Measurements from ENCODE around the gene LRRC45.

The LRRC45 gene

DNA sequence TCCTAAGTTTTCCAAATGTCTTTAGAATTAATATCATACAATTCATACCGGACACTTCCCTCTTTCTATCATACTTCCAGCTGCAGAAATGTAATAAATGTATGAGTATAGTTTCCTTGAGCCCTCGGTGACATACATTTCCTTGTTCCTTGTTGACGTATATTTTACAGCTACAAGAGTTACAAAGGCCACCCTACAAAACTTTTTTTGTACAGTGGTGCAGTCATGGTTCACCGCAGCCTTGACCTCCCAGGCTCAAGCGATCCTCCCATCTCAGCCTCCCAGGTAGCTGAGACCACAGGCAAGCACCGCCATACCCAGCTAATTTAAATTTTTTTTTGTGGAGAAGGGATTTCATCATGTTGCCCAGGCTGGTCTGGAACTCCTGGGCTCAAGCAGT, 49.7 kb downstream of the LRRC45 start:
- H3K4me3 ChIP-seq (ENCODE audit: low read depth, low read length): no peak overlapping the region
- TF ChIP-seq, protein P1, sequence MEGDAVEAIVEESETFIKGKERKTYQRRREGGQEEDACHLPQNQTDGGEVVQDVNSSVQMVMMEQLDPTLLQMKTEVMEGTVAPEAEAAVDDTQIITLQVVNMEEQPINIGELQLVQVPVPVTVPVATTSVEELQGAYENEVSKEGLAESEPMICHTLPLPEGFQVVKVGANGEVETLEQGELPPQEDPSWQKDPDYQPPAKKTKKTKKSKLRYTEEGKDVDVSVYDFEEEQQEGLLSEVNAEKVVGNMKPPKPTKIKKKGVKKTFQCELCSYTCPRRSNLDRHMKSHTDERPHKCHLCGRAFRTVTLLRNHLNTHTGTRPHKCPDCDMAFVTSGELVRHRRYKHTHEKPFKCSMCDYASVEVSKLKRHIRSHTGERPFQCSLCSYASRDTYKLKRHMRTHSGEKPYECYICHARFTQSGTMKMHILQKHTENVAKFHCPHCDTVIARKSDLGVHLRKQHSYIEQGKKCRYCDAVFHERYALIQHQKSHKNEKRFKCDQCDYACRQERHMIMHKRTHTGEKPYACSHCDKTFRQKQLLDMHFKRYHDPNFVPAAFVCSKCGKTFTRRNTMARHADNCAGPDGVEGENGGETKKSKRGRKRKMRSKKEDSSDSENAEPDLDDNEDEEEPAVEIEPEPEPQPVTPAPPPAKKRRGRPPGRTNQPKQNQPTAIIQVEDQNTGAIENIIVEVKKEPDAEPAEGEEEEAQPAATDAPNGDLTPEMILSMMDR (IDR thresholded peaks at IDR 0.05; ENCODE audit: low read depth, low read length): no peak
- TF ChIP-seq POLR2A (IDR thresholded peaks at IDR 0.05; ENCODE audit: extremely low read depth, insufficient read length) (no peak), MYC (IDR thresholded peaks at IDR 0.05; ENCODE audit: low read depth, low read length) (no peak)
- TF ChIP-seq, protein P2, sequence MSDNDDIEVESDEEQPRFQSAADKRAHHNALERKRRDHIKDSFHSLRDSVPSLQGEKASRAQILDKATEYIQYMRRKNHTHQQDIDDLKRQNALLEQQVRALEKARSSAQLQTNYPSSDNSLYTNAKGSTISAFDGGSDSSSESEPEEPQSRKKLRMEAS (IDR thresholded peaks at IDR 0.05; ENCODE audit: low read depth, low read length): no peak
- DNase-seq (ENCODE audit: low read depth): no peak

DNA sequence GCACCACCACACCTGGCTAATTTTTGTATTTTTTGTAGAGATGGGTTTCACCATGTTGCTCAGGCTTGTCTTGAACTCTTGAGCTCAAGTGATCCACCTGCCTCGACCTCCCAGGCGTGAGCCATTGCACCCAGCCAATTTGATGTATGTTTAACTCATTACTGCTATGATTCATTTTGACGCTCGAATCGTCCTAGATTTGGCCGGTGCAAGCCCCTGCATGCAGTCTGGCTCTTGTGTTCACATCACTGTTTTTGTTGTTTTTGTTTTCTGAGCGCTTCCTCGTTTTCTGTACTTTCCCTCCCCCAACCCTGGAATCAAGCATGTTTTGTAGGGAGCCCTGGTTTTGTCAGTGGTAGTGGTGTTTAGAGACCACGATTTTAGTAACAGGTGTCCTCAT, 50.3 kb downstream of the LRRC45 start:
- H3K4me3 ChIP-seq (ENCODE audit: low read depth, low read length): no peak overlapping the region
- TF ChIP-seq MYC (IDR thresholded peaks at IDR 0.05; ENCODE audit: low read depth, low read length): no peak
- TF ChIP-seq, protein P2 (IDR thresholded peaks at IDR 0.05; ENCODE audit: low read depth, low read length): no peak
- TF ChIP-seq, protein P1 (IDR thresholded peaks at IDR 0.05; ENCODE audit: low read depth, low read length): no peak
- TF ChIP-seq POLR2A (IDR thresholded peaks at IDR 0.05; ENCODE audit: extremely low read depth, insufficient read length): no peak
- DNase-seq (ENCODE audit: low read depth): no peak

DNA sequence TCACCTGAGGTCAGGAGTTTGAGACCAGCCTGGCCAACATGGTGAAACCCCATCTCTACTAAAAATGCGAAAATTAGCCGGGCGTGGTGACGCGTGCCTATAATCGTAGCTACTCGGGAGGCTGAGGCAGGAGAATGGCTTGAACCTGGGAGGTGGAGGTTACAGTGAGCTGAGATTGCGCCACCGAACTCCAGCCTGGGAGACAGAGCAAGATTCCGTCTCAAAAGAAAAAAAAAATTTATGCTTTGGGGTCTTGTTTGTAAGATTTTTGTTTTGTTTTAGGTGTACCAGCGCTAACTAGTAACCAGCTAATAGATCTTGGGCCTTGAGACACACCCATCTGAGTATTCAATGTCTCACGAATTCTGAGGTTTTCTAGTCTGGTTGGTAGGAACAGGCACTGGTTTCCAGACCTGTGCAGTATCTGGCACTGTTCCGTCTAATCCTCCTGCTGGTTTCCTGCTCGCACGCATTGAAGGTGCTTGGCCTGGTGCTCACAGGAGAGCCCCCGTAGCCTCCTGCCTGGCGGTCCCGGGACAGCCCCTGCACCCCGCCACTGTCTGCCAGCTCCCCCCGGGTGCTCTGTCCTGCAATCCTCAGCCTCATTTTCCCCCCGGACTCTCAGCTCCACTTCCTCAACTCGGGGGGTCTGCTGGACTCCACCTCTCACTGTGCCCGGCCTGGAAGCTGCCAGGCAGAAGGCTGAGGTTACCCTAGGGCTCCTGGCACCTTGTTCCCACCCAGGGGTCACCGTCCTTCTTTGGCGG, 53.1 kb downstream of the LRRC45 start:
- no peak for DNase-seq (ENCODE audit: low read depth)
- no peak overlapping the region for H3K4me3 ChIP-seq (ENCODE audit: low read depth, low read length)
- TF ChIP-seq MYC (IDR thresholded peaks at IDR 0.05; ENCODE audit: low read depth, low read length) (no peak), POLR2A (IDR thresholded peaks at IDR 0.05; ENCODE audit: extremely low read depth, insufficient read length) (no peak)
- TF ChIP-seq, protein P2 (IDR thresholded peaks at IDR 0.05; ENCODE audit: low read depth, low read length): no peak

DNA sequence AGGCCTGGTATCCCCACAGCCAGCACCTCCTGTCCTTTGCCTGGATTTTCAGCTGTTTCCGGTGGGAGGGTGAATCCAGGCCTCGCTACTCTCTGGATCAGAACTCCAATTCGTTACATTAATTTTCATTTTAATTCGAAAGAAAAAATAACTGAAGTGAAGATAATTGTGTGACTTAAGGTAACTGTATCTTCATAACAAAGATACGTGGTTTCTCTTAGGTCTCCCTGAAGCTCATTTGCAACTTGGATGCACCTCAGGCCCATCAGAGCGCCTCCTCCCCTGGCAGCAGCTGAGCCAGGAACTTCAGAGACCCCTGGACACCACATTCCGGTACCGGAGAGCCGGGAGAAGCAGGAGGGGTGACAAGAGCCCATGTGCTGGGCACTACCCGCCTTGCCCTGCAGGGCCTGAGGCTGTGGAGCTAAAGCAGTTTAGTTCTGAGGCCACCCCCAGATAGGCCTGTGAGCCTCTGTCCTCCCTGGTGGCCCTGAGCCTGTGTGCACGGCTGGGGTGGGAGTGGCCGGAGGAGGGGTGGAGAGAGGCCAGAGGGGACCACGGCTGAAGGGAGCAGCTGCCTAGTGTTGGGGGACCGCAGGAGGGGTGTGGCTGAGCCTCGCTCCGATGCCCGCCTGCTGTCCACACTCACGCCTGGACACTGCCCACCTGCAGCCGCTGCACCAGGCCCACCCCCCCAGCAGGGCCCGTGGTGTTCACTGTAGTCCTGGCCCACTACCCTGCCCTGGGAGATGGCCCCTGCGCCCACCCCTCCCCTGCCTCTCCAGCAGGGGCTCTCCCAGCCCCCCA, 53.9 kb downstream of the LRRC45 start:
- no peak for DNase-seq (ENCODE audit: low read depth)
- TF ChIP-seq, protein P1 (IDR thresholded peaks at IDR 0.05; ENCODE audit: low read depth, low read length): no peak
- TF ChIP-seq, protein P2 (IDR thresholded peaks at IDR 0.05; ENCODE audit: low read depth, low read length): no peak
- TF ChIP-seq POLR2A (IDR thresholded peaks at IDR 0.05; ENCODE audit: extremely low read depth, insufficient read length) (no peak), MYC (IDR thresholded peaks at IDR 0.05; ENCODE audit: low read depth, low read length) (no peak)

DNA sequence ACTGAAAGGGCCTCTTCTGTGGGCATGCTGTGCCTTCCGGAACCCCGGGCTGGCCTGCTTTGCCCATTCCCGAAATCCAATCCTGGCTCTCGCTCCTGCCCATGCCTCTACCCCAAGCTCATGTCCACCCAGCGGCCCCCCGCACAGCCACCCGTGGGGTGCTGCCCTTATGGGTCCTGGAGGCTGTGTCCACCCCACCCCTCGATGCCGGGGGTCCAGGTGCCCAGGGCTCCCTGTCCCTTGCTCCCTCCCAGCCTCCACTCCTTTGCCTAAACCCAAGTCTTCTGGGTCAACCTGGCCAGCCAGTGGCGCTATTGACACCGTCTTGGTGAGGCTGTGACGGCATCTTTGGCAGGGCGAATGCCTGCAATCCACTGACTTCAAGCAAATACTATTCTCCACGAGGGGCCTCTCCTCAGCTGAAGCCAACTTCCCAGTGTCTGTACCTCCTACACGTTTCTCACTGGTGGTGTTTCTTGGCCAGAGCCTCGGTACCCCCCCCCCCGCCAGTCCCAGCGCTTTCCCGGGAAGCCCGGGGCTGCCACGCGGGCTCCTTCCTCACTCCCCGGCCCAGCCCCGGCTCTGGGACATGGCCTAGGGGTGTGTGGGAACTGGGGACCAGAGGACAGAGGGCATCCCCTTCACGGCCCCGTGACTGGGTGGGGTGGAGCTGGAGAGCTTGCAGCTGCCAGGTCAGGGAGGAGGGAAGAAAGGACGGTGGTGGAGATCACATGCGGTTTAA, 54.7 kb downstream of the LRRC45 start:
- no peak overlapping the region for H3K4me3 ChIP-seq (ENCODE audit: low read depth, low read length)
- DNase-seq (ENCODE audit: low read depth): no peak
- TF ChIP-seq, protein P1 (IDR thresholded peaks at IDR 0.05; ENCODE audit: low read depth, low read length): no peak
- TF ChIP-seq, protein P2 (IDR thresholded peaks at IDR 0.05; ENCODE audit: low read depth, low read length): no peak
- TF ChIP-seq MYC (IDR thresholded peaks at IDR 0.05; ENCODE audit: low read depth, low read length) (no peak), POLR2A (IDR thresholded peaks at IDR 0.05; ENCODE audit: extremely low read depth, insufficient read length) (no peak)

More for the DNA sequence above, 53.9 kb downstream of the LRRC45 start:
- no peak overlapping the region for H3K4me3 ChIP-seq (ENCODE audit: low read depth, low read length)
